GM21447 (cell line): ENCODE measurements around the gene LNPEP.
"Not testable (repeated sequence)": the region's sequence is repeated elsewhere in the genome, so short reads cannot be mapped to it uniquely, and the experiment has no call there.

Source experiments
- ATAC-seq: cut with Tn5 transposase; IDR thresholded peaks from one replicate; pipeline ENCODE4 v1.9.1; 2021; ENCODE audit not compliant: unreplicated experiment

The LNPEP gene

GRCh38 chr5:96928931-96929708, 6.8 kb upstream of the LNPEP start:
- ATAC-seq = no peak

DNA sequence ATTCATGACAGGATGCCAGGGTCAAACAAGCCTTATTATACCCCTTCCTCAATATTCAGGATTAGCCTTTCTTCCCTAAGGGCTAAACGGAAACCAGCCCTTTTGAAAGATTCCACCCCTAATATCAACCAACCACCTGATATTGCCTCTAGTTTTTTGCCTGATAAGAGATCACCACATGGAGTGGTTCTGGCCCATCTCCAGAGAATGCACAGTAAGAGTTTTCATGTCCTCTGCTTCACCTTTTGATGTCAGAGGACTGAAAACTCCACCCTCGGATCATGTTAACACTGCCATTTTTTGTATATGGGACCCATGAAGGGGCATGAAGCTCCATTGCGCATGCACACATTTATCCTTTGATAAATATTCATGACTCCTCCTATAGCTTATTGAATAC, 5.8 kb upstream of the LNPEP start:
- ATAC-seq = no peak

DNA sequence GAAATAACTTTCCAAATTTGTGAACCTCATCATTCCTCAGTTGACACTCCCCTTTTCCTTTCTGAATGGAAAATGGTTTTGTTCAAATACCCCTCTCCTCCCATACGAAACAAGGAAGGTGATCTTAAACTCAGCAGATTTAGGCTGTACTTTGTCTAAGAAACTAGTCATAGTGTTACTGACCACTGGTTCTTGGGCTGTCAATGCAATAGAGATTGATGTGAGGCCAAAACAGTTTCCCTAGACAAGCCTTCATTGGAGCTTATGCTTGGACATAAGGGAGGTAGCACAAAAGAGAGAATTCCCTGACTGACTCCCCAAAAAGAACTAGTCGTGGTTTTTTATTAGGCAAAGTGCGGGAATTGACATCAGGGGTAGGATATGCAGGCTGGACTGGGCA, 5.3 kb upstream of the LNPEP start:
- no peak for ATAC-seq

GRCh38 chr5:96931037-96931436, 4.8 kb upstream of the LNPEP start:
- not testable (repeated sequence) for ATAC-seq

DNA sequence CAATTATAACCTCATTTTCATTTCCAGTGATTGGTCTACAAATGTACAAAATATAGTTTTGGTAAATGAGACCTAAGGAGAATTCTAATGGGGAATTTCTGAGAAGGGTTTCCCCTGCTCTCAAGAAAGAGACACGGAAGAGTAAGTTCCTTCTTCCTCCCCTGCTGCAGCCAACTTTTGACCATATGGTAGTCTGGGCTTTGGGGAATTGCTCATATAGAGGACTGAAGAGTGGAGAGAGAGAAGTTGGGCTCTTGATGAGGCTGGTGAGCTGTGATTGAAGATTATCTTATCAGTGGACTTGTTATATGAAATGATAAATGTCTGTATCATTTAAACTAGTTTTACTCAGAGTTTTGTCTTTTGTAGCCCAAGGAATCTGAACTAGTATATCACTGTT, 4.3 kb upstream of the LNPEP start:
- no peak for ATAC-seq

- no peak for ATAC-seq
These were observed 3.9 kb upstream of the LNPEP start for GRCh38 chr5:96932026-96932425.

DNA sequence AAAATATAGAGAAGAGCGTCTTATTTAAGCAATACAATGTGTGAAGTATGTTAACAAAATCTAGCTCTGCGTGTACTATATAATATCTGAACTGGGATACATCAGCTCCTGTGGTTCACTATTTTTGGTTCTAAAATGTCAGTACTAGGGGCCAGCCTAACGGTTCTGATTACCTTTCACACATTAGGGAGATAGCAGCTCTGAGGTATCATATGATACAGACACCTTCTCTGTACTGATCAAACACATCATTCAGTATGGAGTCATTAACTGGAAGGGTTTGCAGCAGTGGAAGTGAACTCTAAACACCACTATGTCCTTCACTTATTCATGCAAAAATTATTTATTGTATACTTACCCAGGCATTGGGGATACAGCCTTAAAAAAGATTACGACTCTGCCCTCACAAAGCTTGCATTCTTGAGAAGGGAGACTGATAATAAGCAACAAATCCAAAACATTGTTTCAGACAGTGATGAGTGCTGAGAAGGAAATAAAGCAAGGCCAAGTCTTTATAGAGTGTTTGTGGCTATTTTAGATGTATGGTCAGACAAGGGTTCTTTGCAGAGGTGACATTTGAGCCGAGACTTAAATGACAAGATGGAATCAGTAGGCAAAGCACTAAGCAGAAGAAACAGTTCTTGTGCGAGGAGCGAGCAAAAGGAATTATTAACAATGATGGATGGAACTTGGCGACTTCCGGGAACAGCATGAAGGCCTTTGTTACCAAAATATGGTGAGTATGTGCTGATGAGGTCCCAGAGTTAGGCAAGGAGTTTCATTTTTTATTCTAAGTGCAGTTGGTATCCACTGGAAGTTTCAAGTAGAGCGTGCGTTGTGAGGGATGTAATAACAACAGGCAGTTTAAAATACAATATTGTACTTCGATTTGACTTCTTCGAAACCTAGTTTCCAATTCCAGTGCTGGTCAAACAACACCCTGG, 1.8 kb upstream of the LNPEP start:
- ATAC-seq = no peak

DNA sequence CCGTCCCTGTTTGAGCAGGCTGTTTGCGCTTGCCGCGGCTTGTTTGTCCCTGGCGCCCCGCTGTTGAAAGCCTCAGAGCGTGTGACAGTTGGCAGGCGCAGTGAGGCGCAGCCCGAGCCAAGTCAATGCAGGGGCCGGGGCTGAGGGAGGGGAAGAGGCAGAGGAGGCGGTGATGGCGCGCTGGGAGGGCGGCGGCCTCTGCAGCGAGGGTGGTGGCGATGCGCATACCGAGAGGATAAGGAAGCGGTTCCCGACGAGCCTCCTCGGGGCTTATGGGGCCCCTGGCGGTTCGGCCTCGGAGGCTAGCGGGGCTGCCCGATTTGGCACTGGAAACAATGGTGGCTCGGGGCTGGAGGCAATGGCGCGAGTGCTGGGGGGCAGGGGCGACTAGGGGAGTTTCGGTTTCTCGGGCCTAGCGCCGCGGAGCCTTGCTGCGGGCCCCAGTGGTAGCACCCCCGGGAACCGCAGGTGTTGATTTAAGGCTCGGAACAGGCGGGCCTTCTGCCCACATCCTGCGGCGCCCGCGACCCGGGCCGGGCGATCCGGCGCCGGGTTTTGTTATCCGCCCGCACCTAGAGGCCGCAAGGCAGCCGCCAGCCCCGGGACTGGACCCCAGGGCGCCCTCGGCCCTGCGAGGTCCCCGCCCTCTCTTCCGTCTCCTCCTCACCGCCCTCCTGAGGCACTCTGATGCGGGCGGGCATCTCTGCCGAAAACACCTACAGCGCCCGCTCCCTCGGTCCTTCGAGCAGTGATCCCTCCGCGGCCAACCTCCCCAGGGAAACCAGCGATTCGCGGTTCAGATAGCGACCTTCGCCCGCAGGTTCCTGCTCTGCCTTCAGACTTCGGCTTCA, 947 bp upstream of the LNPEP start:
- peak; percentile 57 for ATAC-seq

DNA sequence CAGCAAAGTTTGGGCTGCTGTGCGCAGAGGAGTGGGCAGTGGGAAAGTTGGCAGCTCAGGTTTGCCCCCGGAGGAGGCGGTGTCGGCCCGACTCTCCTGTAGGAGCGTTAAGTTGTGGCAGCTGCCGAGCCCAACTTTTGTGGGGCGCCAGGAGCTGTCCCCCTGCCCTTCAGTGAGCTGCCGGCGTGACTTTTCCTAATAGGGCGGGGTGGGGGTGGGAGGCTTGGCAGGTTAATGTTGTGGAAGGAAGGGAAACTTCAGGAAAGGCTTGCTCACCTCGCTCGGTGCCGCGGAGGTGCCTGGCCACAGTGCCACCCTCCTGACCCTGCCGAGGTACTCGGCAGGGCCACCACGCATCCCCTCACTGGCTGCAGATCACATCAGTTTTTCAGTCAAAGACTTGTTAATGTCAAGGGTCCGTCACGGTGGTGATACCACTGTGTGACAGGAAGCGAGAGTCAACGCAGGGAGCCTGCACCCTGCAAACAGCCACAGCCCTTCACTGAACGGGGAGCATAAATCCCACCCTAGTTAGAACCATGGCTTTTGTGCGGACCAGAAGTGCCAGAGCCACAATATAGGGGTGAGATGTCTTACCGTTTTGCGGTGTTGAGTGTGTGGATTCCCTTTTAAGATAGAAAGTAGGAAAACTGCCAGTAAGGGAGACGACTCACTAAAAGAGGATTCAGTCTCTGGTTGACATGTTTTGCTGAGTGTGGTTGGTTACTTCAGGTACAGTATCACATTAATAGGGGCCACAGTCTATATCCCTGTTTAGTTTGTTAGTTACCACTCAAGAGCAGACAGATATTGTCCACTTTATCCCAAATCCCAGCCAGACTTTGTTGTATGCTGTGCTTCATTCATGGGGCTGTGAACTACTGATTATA, 796 bp downstream of the LNPEP start:
- peak; percentile 26 for ATAC-seq

DNA sequence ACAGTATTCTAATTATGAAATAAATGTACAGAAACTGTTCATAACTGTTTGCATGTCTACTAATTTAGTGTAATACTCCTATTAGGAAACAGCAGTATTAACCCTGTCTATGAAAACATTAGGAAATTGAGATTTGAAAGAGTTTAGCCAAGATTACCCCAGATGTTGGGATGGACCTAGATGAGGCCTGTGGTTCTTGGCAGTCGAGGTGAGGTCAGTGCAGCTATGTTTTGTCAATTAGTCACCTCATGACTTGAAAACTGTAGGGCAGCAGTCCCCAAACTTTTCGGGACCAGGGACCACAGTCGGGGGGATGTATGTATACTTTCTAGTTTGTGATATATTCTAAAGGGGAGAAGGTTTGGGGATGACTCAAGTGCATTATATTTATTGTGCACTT, 4.7 kb downstream of the LNPEP start:
- no peak for ATAC-seq

DNA sequence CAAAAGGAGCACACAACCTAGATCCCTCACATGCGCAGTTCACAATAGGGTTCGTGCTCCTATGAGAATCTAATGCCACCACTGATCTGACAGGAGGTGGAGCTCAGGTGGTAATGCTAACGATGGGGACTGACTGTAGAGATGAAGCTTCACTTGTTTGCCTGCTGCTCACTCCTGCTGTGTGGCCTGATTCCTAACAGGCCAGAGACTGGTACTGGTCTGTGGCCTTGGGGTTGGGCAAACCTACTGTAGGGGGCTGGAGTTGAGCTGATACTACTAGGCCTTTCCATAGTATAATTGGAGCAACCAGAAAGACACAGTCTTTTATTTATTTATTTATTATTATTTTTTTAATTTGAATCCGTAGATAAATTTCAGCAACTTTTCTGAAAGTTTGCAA, 5.3 kb downstream of the LNPEP start:
- ATAC-seq = no peak

DNA sequence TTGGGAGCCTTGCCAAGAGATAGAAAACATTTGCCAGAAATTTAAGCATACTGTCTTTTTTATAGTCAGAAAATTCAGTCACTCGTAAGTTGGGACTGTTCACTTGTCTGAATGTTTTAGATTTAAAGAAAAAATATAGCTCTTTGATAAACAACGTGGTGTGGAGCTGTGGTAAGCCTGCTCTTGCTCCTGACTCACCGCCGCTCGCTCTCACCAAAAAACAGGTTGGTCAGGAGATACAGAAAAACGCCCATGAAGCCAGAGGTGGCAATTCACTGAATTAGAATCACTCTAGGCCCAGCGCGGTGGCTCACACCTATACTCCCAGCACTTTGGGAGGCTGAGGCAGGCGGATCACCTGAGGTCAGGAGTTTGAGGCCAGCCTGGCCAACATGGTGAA, 6.2 kb downstream of the LNPEP start:
- no peak for ATAC-seq

DNA sequence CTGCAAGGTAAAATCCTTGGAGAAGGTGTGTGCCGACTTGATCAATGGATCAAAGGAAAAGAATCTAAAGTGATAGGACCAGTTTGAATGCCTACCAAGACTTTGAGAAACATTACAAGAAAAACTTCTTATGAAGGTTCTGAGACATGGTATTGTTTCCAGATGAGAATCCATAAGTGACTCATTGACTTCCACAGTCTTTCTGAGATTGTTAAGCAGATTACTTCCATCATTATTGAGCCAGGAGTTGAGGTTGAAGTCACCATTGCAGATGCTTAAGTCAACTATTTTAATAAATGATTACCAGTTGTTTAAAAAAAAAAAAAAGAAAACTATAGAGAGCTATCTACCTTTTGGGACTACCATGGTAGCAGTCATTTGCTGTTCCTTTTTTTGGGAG, 7.0 kb downstream of the LNPEP start:
- ATAC-seq = no peak

DNA sequence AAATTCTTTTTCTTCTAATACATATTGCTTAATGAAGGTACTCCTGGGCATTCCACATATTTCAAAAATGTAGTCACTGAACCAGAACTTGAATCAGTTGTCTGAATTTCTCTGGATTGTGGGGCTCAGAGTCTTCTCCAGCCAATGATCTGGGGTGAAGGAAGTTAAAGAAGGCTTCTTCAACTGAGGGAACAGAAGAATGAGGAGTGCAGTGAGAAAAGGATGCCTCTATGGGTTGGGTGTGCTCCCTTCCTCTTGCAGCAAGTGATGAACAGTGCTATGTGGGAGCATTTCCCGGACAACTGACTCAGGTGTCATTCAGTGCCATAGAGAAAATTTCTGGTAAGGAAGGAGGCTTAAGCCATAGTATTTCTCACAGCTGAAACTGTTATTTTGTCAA, 7.9 kb downstream of the LNPEP start:
- no peak for ATAC-seq

- ATAC-seq = no peak
These were observed 9.4 kb downstream of the LNPEP start for GRCh38 chr5:96945144-96945897.

- ATAC-seq = no peak
These were observed 10.5 kb downstream of the LNPEP start for GRCh38 chr5:96946381-96946780.

- ATAC-seq = no peak
These were observed 16.4 kb downstream of the LNPEP start for GRCh38 chr5:96952118-96952750.

GRCh38 chr5:96952974-96953730, 17.3 kb downstream of the LNPEP start:
- no peak for ATAC-seq
